ENCODE results near the gene TRPM3.

GRCh38 chr9:70971723-70972122 lies 149.7 kb downstream of the TRPM3 start:
- TF ChIP-seq CTCF (IDR thresholded peaks at IDR 0.05 in 8 of 11, conservative IDR thresholded peaks at IDR 0.05 in 3 of 11): no peak
- no peak for TF ChIP-seq POLR2AphosphoS5 (IDR thresholded peaks at IDR 0.05)

Measured in spleen (tissue), 7 donors.